KMS-11 (cell line): ENCODE data around the gene OGFOD3.

ENCODE experiments used
- H2AFZ ChIP-seq: fragments of 200-600 bp; sonication (generic); 2 replicates; pipeline ENCODE4 v1.6.1; 2016; ENCODE audit warnings: antibody characterized with exemption, mixed run types, low read depth
- H3K27ac ChIP-seq: fragments of 200-600 bp; sonication (generic); 2 replicates; pipeline ENCODE4 v1.6.1; 2016; ENCODE audit warnings: mild to moderate bottlenecking, mixed run types
- H3K27me3 ChIP-seq: fragments of 200-600 bp; sonication (generic); 2 replicates; pipeline ENCODE4 v1.6.1; 2017; ENCODE audit warnings: mild to moderate bottlenecking, low read depth, mixed run types, moderate library complexity; ENCODE audit not compliant: insufficient read depth
- H3K36me3 ChIP-seq: fragments of 200-600 bp; sonication (generic); 2 replicates; pipeline ENCODE4 v1.6.1; 2017; ENCODE audit warnings: mild to moderate bottlenecking, mixed run types; ENCODE audit not compliant: insufficient read depth
- H3K4me1 ChIP-seq: fragments of 200-600 bp; sonication (generic); 2 replicates; pipeline ENCODE4 v1.6.1; 2016; ENCODE audit warnings: mild to moderate bottlenecking, low read depth, mixed run types; ENCODE audit not compliant: poor library complexity, severe bottlenecking
- H3K4me2 ChIP-seq: fragments of 200-600 bp; sonication (generic); 2 replicates; pipeline ENCODE4 v1.7.0; 2016; ENCODE audit warnings: mild to moderate bottlenecking, mixed run types
- H3K4me3 ChIP-seq: fragments of 200-600 bp; sonication (generic); IDR thresholded peaks from 2 replicates; pipeline ENCODE4 v1.6.1; 2017; ENCODE audit warnings: low read depth, low read length, mixed read lengths; ENCODE audit not compliant: insufficient read depth
- H3K79me2 ChIP-seq: fragments of 200-600 bp; sonication (generic); 2 replicates; pipeline ENCODE4 v1.6.1; 2016; ENCODE audit warnings: low read depth, mixed run types; ENCODE audit not compliant: insufficient read depth
- H3K9ac ChIP-seq: fragments of 200-600 bp; sonication (generic); 2 replicates; pipeline ENCODE4 v1.6.1; 2016; ENCODE audit warnings: mild to moderate bottlenecking, mixed run types
- H4K20me1 ChIP-seq: fragments of 200-600 bp; sonication (generic); 2 replicates; pipeline ENCODE4 v1.6.1; 2016; ENCODE audit warnings: mild to moderate bottlenecking, mixed run types; ENCODE audit not compliant: insufficient read depth
- CTCF ChIP-seq: fragments of 200-600 bp; sonication (generic); conservative IDR thresholded peaks from 2 replicates; pipeline ENCODE4 v1.6.1; 2017; ENCODE audit warnings: low read depth, mild to moderate bottlenecking, antibody characterized with exemption, low read length, moderate library complexity, mixed read lengths

The OGFOD3 gene

GRCh38 chr17:82399041-82399441 lies 19.3 kb downstream of the OGFOD3 start:
- Histone ChIP-seq H3K27me3 (no peaks in the 10 kb centered on the region), H3K4me2 (peak overlapping the region; percentile 84; the same call in 1 of the 2 replicates), H3K36me3 (no peaks in the 10 kb centered on the region), H3K79me2 (no peaks in the 10 kb centered on the region), H3K9ac (no peak overlapping the region), H4K20me1 (no peaks in the 10 kb centered on the region), H3K4me3 (no peak overlapping the region), H3K27ac (no peak overlapping the region; the same call in 1 of the 2 replicates), H2AFZ (no peak overlapping the region), H3K4me1 (peaks cover 51% of the 10 kb centered on the region)
- TF ChIP-seq CTCF: no peak

GRCh38 chr17:82397449-82398335 lies 20.7 kb downstream of the OGFOD3 start:
- Histone ChIP-seq H3K4me3 (no peak overlapping the region), H3K4me1 (peaks cover 38% of the 10 kb centered on the region), H3K27ac (no peak overlapping the region)

GRCh38 chr17:82396601-82397435 lies 21.6 kb downstream of the OGFOD3 start:
- no peaks in the 10 kb centered on the region; the same call in 1 of the 2 replicates for H3K36me3 ChIP-seq
- no peak for TF ChIP-seq CTCF
- no peaks in the 10 kb centered on the region for H4K20me1 ChIP-seq
- no peak overlapping the region for H3K27ac ChIP-seq
- H3K4me2 ChIP-seq: no peak overlapping the region
- H3K9ac ChIP-seq: no peak overlapping the region
- H3K4me1 ChIP-seq: peaks cover 29% of the 10 kb centered on the region
- no peaks in the 10 kb centered on the region for H3K79me2 ChIP-seq
- no peaks in the 10 kb centered on the region for H3K27me3 ChIP-seq
- H2AFZ ChIP-seq: no peak overlapping the region
- H3K4me3 ChIP-seq: no peak overlapping the region

More at GRCh38 chr17:82397449-82398335, 20.7 kb downstream of the OGFOD3 start:
- no peaks in the 10 kb centered on the region for H4K20me1 ChIP-seq
- H3K9ac ChIP-seq: no peak overlapping the region
- no peak for TF ChIP-seq CTCF
- no peaks in the 10 kb centered on the region for H3K36me3 ChIP-seq
- H3K79me2 ChIP-seq: no peaks in the 10 kb centered on the region
- no peaks in the 10 kb centered on the region for H3K27me3 ChIP-seq
- no peak overlapping the region for H2AFZ ChIP-seq
- no peak overlapping the region; the same call in 1 of the 2 replicates for H3K4me2 ChIP-seq

- no peaks in the 10 kb centered on the region; the same call in 1 of the 2 replicates for H3K36me3 ChIP-seq
- H3K4me3 ChIP-seq: no peak overlapping the region
- peaks cover 4% of the 10 kb centered on the region for H3K4me1 ChIP-seq
- H3K27ac ChIP-seq: no peak overlapping the region
- H4K20me1 ChIP-seq: no peaks in the 10 kb centered on the region
- no peaks in the 10 kb centered on the region for H3K27me3 ChIP-seq
- no peak overlapping the region for H3K9ac ChIP-seq
- no peaks in the 10 kb centered on the region for H3K79me2 ChIP-seq
- no peak overlapping the region for H2AFZ ChIP-seq
- no peak overlapping the region for H3K4me2 ChIP-seq
- no peak for TF ChIP-seq CTCF
Observed at GRCh38 chr17:82394278-82394677, 24.1 kb downstream of the OGFOD3 start.
